Measurements from ENCODE around the gene NCF4.
A peak's percentile ranks its signal among the peaks of the same experiment; 100 is the strongest.

NCF4 gene

GRCh38 chr22:36893262-36893661, 32.5 kb downstream of the NCF4 start:
- no peak for ATAC-seq (replicated peaks; ENCODE audit: extremely low read depth, poor library complexity, severe bottlenecking)
- H3K27ac Mint-ChIP-seq (ENCODE audit: low read depth) = no peak overlapping the region

DNA sequence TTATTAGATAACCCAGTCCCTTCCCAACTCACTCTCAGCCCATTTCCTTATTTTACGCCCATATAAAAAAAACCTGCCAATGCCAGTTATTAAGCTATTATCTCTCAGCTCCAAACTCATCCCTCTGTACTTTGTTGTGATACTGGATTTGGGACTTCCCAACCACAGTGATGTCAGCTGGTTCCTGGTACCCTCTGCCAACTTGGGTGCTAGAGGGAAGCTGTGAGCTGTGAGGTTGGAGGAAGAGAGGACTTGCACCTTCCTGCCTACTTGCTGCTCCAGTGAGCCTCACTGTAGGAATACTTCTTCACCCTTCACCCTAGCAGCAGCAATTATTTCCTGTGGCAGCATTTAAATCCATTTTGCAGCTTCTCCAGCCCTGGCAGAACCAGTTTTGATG, 33.5 kb downstream of the NCF4 start:
- H3K36me3 Mint-ChIP-seq (ENCODE audit: insufficient read depth) = no peaks in the 10 kb centered on the region
- H3K4me1 Mint-ChIP-seq = no peaks in the 10 kb centered on the region
- H3K27ac Mint-ChIP-seq (ENCODE audit: low read depth) = no peak overlapping the region
- no peaks in the 10 kb centered on the region for H3K9me3 Mint-ChIP-seq
- H3K27me3 Mint-ChIP-seq = peaks cover 28% of the 10 kb centered on the region
- DNase-seq (ENCODE audit: low spot score in 2 of 2) = no peak
- ATAC-seq (replicated peaks; ENCODE audit: extremely low read depth, poor library complexity, severe bottlenecking) = no peak
- no peak overlapping the region for H3K4me3 Mint-ChIP-seq

More at GRCh38 chr22:36893262-36893661, 32.5 kb downstream of the NCF4 start:
- no peak for DNase-seq (ENCODE audit: low spot score in 2 of 2)
- Mint-ChIP-seq H3K36me3 (ENCODE audit: insufficient read depth) (no peaks in the 10 kb centered on the region), H3K9me3 (no peaks in the 10 kb centered on the region), H3K4me3 (no peak overlapping the region), H3K27me3 (peaks cover 28% of the 10 kb centered on the region), H3K4me1 (no peaks in the 10 kb centered on the region)

DNA sequence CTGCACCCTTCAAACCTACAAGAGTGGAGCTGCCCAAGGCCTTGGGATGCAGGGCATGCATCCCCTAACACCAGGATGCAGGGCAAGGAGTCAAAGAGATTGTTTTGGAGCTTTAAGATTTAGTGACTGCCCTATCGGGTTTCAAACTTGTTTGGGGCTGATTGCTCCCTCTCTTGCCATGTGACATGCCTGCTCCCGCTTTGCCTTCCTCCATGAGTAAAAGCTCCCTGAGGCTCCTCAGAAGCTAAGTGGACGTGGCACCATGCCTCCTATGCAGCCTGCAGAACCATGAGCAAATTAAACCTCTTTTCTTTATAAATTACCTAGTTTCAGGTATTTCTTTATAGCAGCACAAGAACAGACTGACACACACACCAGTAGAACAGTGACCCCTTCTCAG, 36.8 kb downstream of the NCF4 start:
- Mint-ChIP-seq H3K27ac (ENCODE audit: low read depth) (no peak overlapping the region), H3K27me3 (peaks cover 56% of the 10 kb centered on the region), H3K36me3 (ENCODE audit: insufficient read depth) (no peaks in the 10 kb centered on the region), H3K4me1 (peaks cover 7% of the 10 kb centered on the region), H3K9me3 (no peaks in the 10 kb centered on the region), H3K4me3 (no peak overlapping the region)
- ATAC-seq (replicated peaks; ENCODE audit: extremely low read depth, poor library complexity, severe bottlenecking) = no peak
- DNase-seq (ENCODE audit: low spot score in 2 of 2) = no peak

DNA sequence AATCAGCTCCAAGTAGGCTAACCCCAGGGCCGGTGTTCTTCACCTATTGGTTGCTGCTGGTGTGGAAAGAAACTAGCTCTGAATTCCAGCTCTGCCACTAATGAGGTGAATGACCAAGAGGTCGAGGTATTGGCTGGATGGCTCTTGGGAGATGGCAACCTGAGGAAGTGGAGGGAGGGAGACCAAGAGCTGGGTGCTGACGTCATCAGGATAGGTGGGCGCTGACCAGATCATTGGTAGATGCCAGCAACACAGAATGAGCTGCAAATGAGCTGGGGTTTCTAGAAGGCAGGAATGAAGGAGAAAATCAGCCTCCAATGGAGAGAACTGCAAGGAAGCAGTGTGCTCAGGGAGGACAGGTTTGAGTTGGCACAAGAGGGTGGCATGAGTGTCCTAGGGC, 37.9 kb downstream of the NCF4 start:
- no peak for ATAC-seq (replicated peaks; ENCODE audit: extremely low read depth, poor library complexity, severe bottlenecking)
- peaks cover 67% of the 10 kb centered on the region for H3K27me3 Mint-ChIP-seq
- H3K4me1 Mint-ChIP-seq = peaks cover 7% of the 10 kb centered on the region
- no peak overlapping the region for H3K4me3 Mint-ChIP-seq
- no peaks in the 10 kb centered on the region for H3K36me3 Mint-ChIP-seq (ENCODE audit: insufficient read depth)
- H3K27ac Mint-ChIP-seq (ENCODE audit: low read depth) = no peak overlapping the region
- no peak for DNase-seq (ENCODE audit: low spot score in 2 of 2)
- no peaks in the 10 kb centered on the region for H3K9me3 Mint-ChIP-seq

DNA sequence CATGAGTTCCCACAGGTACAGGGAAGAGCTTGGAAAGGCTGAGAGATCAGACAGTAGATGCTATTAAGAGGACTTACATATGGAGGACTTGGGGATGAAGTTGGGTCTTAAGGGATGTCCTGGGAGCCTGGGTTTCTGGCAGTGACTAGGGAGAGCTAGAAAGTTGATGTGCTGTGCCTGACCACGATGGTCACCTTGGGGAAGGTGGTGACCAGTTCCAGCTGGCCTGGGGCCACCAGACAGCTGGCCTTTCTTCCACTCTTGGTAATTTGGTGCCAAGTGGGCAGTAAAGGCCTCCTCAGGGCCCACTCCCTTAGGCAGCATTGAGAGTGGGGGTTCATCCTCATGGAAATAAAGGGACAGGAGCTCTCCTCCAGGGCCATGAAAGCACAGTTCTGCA, 38.7 kb downstream of the NCF4 start:
- Mint-ChIP-seq H3K4me1 (peaks cover 7% of the 10 kb centered on the region), H3K27ac (ENCODE audit: low read depth) (no peak overlapping the region)

GRCh38 chr22:36900225-36900624, 39.4 kb downstream of the NCF4 start:
- Mint-ChIP-seq H3K27ac (ENCODE audit: low read depth) (no peak overlapping the region), H3K27me3 (peaks cover 82% of the 10 kb centered on the region), H3K9me3 (no peaks in the 10 kb centered on the region), H3K36me3 (ENCODE audit: insufficient read depth) (no peaks in the 10 kb centered on the region), H3K4me1 (peaks cover 7% of the 10 kb centered on the region), H3K4me3 (no peak overlapping the region)
- DNase-seq (ENCODE audit: low spot score in 2 of 2) (no peak), ATAC-seq (replicated peaks; ENCODE audit: extremely low read depth, poor library complexity, severe bottlenecking) (no peak)

More for the DNA sequence above, 38.7 kb downstream of the NCF4 start:
- Mint-ChIP-seq H3K4me3 (no peak overlapping the region), H3K27me3 (peaks cover 75% of the 10 kb centered on the region), H3K9me3 (no peaks in the 10 kb centered on the region), H3K36me3 (ENCODE audit: insufficient read depth) (no peaks in the 10 kb centered on the region)
- DNase-seq (ENCODE audit: low spot score in 2 of 2) (no peak), ATAC-seq (replicated peaks; ENCODE audit: extremely low read depth, poor library complexity, severe bottlenecking) (no peak)

DNA sequence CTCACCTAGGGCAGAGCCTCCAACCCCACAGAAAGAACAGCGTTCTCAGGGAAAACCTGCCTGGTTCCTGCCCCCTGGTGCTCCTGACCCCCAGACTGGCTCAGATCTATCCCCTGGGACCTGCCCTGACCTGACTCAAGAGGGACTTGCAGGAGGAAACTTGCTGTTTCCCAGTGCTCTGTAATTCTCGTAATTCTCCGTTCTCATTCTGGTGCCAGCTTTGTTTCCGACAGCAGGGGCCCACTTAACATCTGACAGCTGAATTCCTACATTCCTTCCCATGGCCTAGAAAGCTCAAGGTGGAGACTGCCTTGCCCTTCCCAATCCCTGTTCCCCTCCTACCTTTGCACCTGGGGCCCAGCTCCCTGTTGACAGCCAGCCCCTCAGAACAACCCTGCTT, 40.1 kb downstream of the NCF4 start:
- Mint-ChIP-seq H3K9me3 (no peaks in the 10 kb centered on the region), H3K4me3 (no peak overlapping the region), H3K36me3 (ENCODE audit: insufficient read depth) (no peaks in the 10 kb centered on the region), H3K4me1 (peaks cover 7% of the 10 kb centered on the region), H3K27me3 (peaks cover 89% of the 10 kb centered on the region), H3K27ac (ENCODE audit: low read depth) (peak overlapping the region; percentile 67)
- DNase-seq (ENCODE audit: low spot score in 2 of 2) = no peak
- ATAC-seq (replicated peaks; ENCODE audit: extremely low read depth, poor library complexity, severe bottlenecking) = no peak

- Mint-ChIP-seq H3K36me3 (ENCODE audit: insufficient read depth) (no peaks in the 10 kb centered on the region), H3K4me1 (peaks cover 7% of the 10 kb centered on the region), H3K9me3 (no peaks in the 10 kb centered on the region), H3K4me3 (no peak overlapping the region), H3K27me3 (peaks cover 89% of the 10 kb centered on the region), H3K27ac (ENCODE audit: low read depth) (peak overlapping the region; percentile 67)
- no peak for DNase-seq (ENCODE audit: low spot score in 2 of 2)
- peak; percentile 32 for ATAC-seq (replicated peaks; ENCODE audit: extremely low read depth, poor library complexity, severe bottlenecking)
Observed at GRCh38 chr22:36901411-36902142, 40.8 kb downstream of the NCF4 start.

- H3K9me3 Mint-ChIP-seq = no peaks in the 10 kb centered on the region
- ATAC-seq (replicated peaks; ENCODE audit: extremely low read depth, poor library complexity, severe bottlenecking) = no peak
- H3K27me3 Mint-ChIP-seq = peaks cover 88% of the 10 kb centered on the region
- no peak for DNase-seq (ENCODE audit: low spot score in 2 of 2)
- no peak overlapping the region for H3K4me3 Mint-ChIP-seq
- H3K4me1 Mint-ChIP-seq = peaks cover 7% of the 10 kb centered on the region
- H3K27ac Mint-ChIP-seq (ENCODE audit: low read depth) = no peak overlapping the region
- H3K36me3 Mint-ChIP-seq (ENCODE audit: insufficient read depth) = no peaks in the 10 kb centered on the region
Observed at GRCh38 chr22:36902143-36902926, 41.5 kb downstream of the NCF4 start.

GRCh38 chr22:36904260-36904880, 43.6 kb downstream of the NCF4 start:
- Mint-ChIP-seq H3K4me3 (no peak overlapping the region), H3K36me3 (ENCODE audit: insufficient read depth) (no peaks in the 10 kb centered on the region), H3K27ac (ENCODE audit: low read depth) (no peak overlapping the region), H3K4me1 (peaks cover 7% of the 10 kb centered on the region), H3K9me3 (no peaks in the 10 kb centered on the region), H3K27me3 (peaks cover 89% of the 10 kb centered on the region)
- no peak for ATAC-seq (replicated peaks; ENCODE audit: extremely low read depth, poor library complexity, severe bottlenecking)
- DNase-seq (ENCODE audit: low spot score in 2 of 2) = no peak

DNA sequence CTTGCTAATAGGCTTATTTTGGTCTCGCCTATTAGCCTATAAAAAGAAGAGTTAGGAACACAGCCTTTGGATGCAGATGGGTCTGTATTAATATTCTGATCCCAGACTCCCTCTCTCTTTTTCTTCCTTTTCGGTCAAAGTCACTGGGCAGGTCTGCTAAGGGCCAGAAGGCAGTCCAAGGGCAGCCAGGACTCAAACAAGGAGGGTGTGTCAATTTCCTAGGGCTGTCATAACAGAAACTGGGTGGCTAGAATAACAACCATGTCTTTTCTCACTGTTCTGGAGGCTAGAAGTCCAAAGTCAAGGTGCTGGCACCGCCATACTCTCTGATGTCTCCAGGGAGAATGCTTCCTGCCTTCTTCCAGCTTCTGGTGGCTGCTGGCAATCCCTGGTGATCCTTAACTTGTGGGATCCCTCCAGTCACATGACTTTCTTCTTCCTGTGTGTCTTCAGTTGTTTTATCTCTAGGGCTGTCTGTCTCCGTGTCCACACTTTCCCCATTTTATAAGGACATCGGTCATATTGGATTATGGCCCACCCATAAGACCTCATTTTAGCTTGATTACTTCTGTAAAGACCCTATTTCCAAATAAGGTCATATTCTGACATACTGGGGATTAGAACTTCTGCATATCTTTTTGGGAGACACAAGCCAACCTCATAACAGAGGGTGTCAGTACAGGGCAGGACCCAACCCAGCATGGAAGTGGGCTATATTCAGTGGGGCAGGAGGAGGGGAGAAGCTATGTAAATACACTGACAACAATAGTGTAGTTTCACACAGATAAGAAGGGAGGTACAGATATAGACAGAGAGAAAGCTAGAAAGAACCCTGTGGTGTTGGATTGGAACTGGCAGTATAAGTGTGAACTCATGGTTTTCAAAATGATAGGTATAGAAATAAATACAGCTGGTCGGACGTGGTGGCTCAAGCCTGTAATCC, 46.7 kb downstream of the NCF4 start:
- Mint-ChIP-seq H3K27ac (ENCODE audit: low read depth) (no peak overlapping the region), H3K4me1 (no peaks in the 10 kb centered on the region), H3K27me3 (peaks cover 78% of the 10 kb centered on the region), H3K4me3 (no peak overlapping the region), H3K36me3 (ENCODE audit: insufficient read depth) (no peaks in the 10 kb centered on the region), H3K9me3 (no peaks in the 10 kb centered on the region)
- DNase-seq (ENCODE audit: low spot score in 2 of 2) = no peak
- no peak for ATAC-seq (replicated peaks; ENCODE audit: extremely low read depth, poor library complexity, severe bottlenecking)

- H3K4me1 Mint-ChIP-seq = no peaks in the 10 kb centered on the region
- no peak overlapping the region for H3K27ac Mint-ChIP-seq (ENCODE audit: low read depth)
- no peak for DNase-seq (ENCODE audit: low spot score in 2 of 2)
- peaks cover 74% of the 10 kb centered on the region for H3K27me3 Mint-ChIP-seq
- no peaks in the 10 kb centered on the region for H3K9me3 Mint-ChIP-seq
- peaks cover 3% of the 10 kb centered on the region for H3K36me3 Mint-ChIP-seq (ENCODE audit: insufficient read depth)
- H3K4me3 Mint-ChIP-seq = no peak overlapping the region
- ATAC-seq (replicated peaks; ENCODE audit: extremely low read depth, poor library complexity, severe bottlenecking) = no peak
Observed at GRCh38 chr22:36910461-36910860, 49.7 kb downstream of the NCF4 start.

All from central memory CD8-positive, alpha-beta T cell (primary cell).